ENCODE data around the gene CACNA1A.
"Not testable (repeated sequence)": the region's sequence is repeated elsewhere in the genome, so short reads cannot be mapped to it uniquely, and the experiment has no call there.

Gene CACNA1A

GRCh38 chr19:13420780-13421179, 85.5 kb downstream of the CACNA1A start:
- DNase-seq = no peak

DNA sequence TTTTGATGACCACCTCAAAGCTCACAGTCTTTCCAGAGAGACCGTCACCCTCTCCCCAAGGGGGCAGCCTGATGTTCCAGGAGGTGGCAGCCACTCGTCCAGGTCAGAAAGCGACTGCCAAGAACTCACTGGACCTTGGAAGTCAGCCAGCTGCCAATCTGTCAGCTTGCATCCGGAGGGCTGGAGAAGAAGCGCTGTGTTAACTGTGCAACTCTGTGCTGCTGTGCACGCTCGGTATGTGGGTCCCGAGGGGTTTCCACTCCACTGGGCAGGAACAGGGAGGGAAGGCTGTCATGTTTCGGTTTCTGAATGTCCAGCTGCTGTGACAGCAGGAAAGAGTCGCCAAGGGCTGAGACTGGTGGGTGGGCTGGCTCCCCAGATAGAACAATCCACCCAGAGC, 89.2 kb downstream of the CACNA1A start:
- no peak for DNase-seq

GRCh38 chr19:13411899-13412298, 94.4 kb downstream of the CACNA1A start:
- DNase-seq = no peak

- no peak for DNase-seq
These were observed 95.3 kb downstream of the CACNA1A start for GRCh38 chr19:13410946-13411345.

DNA sequence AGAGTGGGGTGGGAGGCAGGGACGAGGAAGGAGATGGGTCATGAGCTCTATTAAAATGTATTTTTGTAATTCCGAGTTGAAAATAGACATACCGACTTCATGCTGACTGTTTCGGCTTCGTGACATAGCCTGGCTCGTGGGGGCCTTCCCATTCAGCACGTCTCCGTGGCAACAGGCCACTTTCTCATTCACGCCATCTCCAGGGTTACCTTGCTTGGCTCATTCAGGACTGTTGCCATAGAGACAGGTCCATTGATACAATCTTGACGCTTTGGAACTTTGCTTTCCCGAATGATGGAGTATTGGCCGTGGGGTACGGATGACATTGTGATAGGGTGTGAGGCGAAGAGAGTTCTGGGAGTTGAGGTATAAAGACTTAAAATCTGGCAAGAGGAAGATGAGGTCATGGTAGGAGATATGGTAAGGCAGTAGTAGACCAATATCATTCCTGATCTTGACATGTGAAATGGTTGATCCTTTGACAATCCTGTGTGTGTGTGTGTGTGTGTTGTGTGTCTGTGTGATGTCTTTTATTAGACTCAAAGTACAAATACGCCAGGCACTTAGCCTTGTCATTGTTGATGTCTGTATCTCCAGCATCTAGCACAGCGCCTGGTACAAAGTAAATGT, 97.3 kb downstream of the CACNA1A start:
- no peak for DNase-seq

- no peak for DNase-seq
These were observed 102.0 kb downstream of the CACNA1A start for GRCh38 chr19:13404236-13404635.

DNA sequence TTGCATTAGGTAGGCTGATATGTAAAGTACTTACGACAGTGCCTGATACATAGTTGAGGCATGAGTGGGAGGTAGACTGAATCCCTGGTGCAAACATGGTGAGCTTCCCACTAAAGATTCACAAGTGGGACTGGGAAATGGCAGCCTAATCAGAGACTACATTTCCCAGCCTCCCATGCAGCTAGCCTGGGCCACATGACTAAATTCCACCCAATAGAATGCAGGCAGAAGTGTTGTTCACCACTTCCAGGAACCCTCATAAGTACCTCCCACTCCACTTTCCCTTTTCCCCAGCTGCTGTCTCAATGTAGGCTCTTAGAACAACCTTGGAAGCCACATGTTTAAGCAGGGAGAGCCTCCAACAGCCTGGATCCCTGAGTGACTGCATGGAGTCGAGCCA, 104.9 kb downstream of the CACNA1A start:
- DNase-seq = no peak

- DNase-seq = no peak
These were observed 106.0 kb downstream of the CACNA1A start for GRCh38 chr19:13400296-13400695.

DNA sequence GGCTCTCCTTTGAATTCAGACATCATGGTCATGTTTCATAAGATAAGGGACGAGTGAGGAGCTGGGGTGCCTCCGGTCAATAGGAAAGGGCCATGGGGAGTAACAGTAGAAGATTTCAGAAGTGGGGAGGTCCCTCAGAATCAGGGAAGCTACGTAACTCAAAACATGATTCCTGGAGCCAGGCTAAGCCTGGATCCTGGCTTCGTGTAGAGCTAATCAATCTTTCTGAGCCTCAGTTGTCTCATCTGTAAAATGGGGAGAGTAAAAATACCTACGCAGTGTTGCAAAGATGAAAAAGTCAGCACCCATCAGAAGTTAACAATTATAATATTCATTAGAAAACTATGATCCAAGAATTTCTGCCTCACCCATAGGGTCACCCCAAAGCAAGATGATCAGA, 106.5 kb downstream of the CACNA1A start:
- DNase-seq = no peak

DNA sequence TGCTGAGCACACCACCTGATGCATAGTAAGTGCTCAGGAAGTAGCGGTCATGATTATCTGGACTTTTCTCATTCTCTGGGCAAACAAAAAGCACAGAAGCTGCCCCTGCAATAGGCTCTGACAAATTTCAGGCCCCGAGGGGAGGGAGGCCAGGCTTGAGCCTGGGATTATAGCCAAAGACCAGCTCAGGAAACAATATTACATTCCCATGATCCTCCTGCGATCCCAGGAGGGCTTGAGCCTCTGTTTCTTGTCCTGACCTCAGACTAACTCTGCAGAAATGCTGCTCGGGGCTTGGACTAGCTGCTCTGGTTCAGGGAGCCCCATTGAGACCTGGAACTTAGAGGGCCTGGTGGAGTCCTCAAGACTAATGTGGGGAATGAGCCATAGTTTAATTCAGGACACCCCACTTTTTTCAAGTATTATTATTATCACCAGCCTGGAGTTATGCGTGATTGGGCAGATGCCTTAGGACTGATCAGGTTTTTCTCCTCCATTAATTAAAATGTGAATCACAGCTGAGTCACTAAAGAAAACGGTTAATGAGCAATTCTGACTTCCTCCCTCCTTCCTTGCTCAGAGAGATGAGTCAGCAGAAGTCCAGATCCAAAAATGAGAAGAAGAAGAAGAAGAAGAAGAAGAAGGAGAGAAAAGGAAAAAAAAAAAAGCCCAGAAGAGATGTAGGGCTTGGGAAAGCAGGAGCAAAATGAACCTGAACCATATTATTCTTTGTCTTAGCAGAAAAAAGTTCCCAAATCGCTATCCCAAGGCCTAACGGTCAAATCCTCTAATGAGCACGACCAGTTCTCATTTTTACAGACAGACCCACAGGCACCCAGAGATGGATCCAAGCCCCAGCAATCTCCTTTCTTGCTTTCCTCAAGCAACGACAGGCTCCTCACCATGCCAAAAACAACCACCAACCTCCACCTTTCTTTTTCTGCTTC, 107.2 kb downstream of the CACNA1A start:
- DNase-seq = no peak

DNA sequence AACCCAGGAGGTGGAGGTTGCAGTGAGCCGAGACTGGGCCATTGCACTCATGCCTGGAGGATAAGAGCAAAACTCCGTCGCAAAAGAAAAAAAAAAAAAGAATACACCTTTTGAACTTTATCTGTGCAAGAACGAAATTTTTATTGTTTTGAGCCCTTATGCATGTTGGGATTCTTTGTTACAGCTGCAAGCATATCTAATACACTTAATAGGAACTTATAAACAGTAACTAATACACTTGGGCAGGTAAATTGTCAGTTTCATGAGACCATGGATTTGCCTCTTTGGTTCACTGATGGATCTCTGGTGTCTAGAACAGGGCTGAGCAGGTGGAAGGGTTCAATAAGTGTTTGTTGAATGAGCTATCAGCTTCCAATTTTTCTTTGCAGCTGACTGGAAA, 108.1 kb downstream of the CACNA1A start:
- DNase-seq = no peak

- DNase-seq = no peak
These were observed 109.8 kb downstream of the CACNA1A start for GRCh38 chr19:13396250-13397080.

DNA sequence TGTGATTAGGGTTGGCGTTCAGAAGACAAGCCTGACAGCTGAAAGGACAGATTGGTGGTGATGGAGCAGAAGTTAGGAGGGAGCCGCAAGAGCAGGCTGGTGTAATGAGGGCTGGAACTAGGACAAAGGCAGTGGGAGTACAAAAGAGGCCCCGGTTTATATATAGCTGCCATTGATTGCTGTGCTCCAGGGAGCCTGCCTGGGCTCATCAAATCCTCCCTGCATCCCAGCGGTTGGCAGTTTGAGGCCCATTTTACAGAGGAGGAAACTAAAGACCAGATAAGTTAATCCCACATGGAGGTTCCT, 123.7 kb downstream of the CACNA1A start:
- DNase-seq = no peak

DNA sequence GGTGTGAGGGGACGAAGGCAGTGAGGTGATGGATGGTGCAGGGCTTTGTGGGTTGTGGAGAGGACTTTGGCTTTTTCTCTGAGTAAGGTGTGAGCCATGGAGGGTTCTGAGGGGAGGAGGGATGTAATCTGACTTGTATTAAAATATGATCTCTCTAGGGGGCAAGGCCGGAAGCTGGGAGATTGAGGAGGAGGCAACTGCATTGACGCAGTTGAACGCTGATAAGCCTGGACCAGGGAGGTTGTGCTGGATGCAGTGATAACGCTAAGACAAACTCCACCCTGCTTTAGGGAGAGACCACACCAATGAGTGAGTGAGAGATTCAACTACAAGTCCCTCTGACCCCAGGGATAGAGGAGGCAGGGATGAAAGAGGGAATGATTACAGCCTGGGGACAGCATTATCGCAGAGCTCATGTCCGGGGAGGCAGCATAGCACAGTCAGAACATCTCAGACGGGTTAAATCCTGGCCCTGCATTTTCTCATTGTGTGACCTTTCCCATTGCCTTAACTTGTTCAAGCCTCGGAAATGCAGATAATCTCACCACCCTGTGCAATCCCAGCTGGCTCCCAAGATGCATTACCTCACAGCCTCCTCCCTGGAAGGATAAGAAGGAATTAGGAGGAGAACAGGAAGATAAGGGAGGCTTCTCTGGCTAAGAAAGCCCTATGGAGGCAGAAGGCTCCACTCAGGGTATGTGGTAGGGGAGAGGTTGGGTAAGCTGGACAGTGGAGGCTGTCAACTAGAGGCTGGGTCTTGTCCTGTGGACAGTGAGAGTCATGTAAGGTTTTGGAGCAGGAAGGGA, 124.2 kb downstream of the CACNA1A start:
- DNase-seq = no peak

- no peak for DNase-seq
These were observed 129.7 kb downstream of the CACNA1A start for GRCh38 chr19:13376537-13376936.

GRCh38 chr19:13373599-13373998, 132.7 kb downstream of the CACNA1A start:
- DNase-seq = no peak

GRCh38 chr19:13370948-13371347, 135.3 kb downstream of the CACNA1A start:
- DNase-seq = no peak

DNA sequence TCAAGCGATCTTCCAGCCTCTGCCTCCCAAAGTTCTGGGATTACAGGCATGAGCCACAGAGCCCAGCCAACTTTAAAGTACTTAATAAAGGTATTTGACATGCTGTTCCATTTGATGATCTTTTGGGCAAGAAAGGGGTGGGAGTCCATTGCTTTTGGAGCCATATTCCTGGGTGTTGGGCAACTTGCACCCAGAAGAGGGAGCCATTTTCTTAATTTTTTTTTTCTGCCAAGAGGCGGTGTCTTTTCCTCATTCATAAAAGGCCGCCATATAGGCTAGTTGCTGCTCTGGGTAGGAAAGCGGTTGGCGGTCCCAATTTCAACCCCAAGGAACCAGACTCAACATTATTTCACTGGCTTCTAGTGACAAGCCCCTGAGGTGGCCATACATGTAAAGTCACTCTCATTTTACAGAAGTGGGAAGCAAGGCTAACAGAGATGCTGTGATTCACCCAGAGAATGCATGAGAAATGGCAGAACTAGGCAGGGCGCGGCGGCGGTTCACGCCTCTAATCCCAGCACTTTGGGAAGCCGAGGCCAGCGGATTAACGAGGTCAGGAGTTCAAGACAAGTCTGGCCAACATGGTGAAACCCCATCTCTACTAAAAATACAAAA, 139.6 kb downstream of the CACNA1A start:
- DNase-seq = no peak

DNA sequence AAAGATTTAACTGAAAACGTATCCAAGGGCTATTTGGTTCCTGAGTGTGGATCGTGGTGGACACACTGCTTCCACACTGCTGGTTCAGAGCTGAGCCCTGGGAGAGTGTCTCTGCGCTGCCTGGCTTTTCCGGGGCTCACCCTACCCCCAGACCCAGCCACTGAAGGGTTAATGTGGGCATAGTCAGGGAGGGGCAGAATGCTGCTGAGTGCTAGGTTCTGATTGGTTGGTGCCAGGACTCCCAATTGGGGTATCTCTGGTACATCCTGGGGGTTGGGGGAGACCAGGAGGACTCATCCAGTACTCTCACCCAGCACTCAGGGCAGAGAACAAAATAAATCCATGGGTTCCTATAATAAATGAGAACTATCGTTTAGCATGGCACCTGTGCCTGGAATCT, 142.3 kb downstream of the CACNA1A start:
- DNase-seq = no peak

DNA sequence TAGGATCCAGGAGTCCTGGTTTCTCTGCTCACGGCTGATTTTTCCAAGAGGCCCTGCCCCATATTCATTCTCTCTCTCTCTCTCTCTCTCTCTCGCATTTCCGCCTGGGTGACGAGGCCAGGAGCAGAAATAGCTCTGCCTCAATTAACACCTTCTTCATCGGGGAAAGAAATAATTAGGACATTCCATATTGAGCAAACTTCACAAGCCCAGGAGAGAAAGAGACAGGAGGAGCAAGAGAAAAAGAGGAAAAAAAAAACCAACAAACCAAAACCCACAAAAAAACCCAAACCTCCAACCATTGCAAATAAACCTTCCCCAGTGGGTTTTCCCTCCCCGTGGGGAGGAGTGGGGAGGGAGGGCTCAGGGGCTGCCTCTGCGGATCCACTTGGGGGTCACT, 143.0 kb downstream of the CACNA1A start:
- no peak for DNase-seq

DNA sequence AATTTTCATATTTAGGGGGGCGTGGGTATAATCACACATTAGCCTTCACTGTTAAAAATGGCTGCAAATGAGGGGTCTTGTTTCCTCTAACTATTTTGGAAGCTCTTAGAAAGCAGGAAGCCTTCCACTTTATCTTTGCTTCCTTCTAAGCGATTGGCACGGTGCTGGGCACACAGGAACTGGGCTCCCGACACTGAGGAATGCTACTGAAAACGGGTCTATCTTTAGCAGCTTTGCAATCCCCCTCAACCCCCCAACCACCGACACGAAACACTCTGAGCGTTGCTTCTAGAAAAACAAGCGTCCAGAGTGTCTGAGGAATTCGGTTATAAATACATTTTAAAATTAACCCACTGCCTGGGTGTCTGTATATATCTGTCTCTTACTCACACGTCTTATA, 143.6 kb downstream of the CACNA1A start:
- DNase-seq = no peak

DNA sequence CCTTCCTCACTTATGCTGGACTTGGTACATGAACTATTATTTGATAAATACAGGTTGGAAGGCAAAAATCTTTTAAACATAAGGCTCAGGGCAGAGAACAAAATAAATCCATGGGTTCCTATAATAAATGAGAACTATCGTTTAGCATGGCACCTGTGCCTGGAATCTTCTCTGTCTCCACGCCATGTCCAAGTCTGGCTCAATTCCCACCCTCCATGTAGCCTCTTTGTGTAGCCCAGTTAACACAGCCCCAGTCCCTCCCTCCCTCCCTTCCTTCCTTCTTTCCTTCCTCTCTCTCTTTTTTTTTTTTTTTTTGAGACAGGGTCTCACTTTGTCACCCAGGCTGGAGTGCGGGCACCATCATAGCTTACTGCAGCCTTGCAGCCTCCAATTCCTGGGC, 144.6 kb downstream of the CACNA1A start:
- DNase-seq = not testable (repeated sequence)

Measured in central memory CD4-positive, alpha-beta T cell (primary cell).